ENCODE data around the gene CHID1.
A peak's percentile ranks its signal among the peaks of the same experiment; 100 is the strongest.

Gene CHID1

DNA sequence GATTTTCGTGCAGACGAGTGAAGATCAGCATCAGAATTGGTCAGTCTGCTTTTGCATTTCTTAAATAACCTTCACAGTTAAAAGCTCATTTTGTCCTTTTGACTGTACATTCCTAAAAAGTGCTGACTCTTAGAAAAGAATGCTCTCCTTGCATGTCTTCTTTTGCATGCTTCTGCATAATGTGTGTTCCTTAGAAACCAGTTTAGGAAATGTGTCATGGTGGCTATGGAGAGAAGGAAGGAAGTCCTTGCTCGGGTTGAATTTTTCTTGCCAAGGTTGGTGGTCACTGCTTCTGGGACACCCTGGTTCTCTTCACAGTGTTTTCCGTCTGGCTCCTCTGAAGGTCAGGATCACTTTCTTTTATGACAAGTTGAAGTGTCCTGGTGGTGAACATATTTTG, 21.8 kb upstream of the CHID1 start:
- no peak for DNase-seq

DNA sequence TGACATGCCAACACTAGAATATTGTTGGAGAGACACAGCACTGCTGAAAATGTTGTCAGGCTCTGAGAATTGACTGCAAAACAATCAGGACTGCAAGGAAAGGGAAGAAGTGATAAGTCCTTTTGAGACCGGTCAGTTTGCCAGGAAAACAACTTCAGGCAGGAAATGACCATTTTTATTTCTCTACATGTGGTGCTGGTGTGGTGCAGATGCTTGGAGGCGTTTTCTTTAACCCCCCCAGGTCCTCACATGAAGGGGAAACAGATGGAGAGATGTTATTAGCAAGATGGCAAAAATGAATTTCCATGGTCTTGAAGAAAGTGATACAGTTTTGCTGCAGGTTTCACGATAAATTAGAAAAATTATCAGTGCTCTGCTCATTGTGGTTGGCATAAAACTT, 20.8 kb upstream of the CHID1 start:
- no peak for DNase-seq

DNA sequence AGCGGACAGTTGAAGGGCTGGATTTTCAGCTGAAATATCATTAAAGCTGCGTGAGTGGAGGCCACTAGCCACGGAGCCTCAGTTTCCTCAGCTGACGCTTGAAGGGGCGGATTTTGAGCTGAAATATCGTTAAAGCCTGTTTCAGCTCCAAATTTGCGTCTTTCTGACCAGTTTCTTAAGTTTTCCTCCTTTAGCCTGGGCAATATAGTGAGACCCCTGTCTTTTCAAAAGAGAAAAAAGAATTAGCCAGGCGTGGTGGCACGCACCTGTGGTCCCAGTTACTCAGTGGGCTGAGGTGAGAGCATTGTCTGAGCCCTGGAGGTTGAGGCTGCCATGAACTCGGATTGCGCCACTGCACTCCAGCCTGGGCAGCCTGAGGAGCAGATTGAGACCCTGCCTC, 18.8 kb upstream of the CHID1 start:
- no peak for DNase-seq

DNA sequence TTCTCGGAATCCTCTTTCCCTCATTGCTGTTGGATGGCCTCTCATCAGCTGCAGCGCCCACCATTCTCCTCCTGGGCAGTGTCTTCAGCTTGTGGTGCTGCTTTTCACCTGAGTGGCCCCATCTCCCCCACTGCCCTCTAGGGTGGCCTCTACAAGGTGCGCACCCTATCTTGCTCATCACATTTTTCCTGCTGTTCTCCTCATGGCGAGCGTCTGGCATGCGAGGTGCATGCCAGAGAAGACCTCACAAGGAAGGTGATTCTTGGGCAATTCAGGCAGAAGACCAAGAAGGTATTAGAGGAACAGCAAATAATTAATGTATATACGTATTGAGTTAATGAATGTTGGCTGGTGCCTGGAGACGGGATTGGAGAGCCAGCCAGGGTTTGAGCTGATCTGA, 18.2 kb upstream of the CHID1 start:
- DNase-seq, result no peak

DNA sequence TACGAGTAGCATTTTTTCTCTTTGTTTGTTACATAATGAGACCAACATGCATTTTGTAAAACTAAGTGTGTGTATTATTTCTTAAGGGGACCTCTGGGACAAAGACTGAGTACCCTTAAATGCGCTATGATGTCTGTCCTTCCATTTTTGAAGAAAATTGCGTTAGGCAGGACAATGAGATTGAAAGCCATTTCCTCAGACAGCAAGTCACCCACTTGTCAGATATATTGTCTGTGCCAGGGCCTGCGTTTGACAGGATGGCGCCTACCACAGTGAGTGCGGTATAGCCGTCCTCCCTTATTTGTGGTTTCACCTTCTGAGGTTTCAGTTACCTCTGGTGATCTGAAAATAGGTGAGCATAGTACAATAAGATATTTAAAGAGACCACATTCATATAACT, 17.3 kb upstream of the CHID1 start:
- DNase-seq, result no peak

DNA sequence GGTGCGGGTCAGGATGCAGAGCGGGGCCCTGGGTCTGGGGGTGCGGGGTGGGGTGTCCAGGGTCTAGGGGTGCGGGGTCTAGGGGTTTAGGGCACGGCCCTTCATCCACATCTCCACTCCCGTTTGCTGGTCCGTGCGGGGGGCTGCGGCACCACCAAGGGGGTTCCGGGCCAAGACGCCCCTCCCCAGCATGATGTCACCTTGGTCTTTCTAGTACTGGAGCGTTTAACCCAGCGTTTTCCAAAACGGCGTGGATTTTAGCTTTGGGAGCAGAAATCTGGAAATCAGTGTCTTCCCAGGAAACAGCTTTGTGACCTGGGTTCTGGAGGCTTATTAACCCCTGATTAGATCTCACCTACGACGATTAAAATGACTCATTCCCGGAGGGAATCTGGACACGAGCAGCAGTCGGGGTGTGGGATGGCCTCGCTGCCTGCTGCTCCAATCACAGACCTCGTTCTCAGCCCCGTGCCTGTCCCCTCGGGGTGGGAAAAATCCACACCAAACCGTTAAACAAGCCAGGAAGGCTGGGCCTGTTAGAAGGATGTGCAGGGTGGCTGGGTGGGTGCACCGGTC, 15.8 kb upstream of the CHID1 start:
- DNase-seq, result peak; percentile 78

DNA sequence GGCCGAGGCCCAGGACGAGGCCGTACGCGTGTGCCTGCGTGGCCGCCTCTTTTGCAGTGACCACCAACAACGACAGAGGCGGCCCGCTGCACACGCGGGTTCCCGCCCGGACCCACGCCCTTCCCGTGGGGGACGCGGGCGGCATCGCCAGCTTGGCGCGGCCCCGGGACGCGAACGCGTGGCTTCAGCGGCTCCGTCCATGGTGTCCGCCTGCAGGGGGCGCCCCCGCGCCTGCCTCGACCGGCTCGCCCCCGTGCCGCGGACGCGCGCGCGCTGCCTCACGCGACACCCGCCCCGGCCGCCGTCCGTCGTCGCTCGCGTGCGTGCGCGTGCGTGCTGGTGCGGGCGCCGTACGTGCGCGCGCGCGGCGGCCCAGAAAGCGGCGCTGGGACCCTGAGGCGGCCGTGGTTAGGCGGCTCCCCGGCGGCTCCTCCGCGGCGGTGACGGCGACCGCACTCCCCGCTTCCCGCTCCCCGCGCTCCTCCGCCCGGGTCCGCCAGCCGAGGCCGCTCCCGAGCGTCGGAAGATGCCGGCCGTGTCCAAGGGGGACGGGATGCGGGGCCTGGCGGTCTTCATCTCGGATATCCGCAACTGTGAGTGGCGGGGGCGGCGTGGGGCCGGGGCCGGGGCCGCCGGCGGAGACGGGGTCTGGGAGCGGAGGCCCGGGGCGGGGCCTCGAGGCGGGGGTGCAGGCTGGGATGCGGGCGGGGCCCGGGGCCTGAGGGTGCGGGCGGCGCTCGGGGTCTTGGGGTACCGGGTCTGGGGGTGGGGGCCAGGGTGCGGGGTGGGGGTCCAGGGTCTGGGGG, 15.1 kb upstream of the CHID1 start, which contains the start of gene AP2A2:
AP2A2 (plus strand) TSS at position 375 of the 806 bp plus-strand sequence; CDS start at position 527, 152 bp downstream.
- DNase-seq, result peak; percentile 98

DNA sequence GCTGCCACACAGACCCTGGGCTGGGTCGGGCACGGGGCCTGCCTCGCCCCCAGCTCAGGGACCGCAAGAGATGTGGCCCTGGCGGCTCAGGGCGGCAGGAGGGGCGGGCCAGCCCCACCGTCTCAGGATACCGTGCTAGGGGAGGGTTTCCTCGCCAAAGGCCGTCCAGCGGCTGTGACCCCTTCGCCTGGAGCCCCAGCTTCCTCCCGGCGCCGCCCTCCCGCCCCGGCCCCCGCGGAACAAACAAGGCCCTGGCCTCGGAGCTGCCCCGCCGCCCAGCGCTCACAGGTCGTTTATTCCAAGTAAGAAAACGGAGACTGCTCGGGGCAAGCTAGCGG, 14.5 kb upstream of the CHID1 start:
- DNase-seq, result no peak

DNA sequence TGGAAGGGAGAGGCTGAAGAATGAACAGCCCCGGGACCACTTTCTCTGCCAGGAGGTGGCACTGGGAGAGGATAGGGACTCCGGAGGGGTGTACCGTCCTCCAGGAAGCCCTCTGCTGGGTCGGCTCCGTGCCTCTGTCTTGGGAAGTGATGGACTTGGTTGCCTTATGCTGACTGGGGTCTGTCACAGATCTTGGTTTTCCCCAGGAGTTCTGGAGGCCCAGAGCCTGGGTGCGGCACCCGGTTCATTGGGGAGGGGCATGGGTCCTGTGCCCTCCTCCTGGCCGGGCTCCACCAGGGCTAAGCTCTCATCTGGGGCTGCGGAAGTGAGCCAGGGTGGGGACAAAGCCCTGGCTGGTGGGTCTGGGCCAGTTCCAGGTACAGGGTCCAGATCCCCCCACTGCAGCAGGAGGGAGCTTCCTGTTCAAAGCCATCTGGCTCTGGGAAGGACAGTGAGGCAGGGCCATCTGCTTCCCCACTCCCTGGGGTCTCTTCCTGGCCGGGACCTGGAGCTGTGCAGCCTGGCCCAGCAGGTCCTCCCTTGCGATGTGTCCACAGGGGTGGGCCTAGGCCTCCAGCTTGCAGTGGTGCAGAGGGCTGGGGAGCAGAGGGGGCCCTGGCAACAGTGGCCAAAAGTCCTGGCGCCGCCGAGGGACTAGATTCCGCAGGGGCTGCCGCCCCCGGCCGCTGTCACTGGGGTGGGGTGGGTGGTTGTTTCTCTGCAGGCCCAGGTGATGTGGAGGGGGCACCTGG, 14.0 kb upstream of the CHID1 start:
- DNase-seq, result no peak

DNA sequence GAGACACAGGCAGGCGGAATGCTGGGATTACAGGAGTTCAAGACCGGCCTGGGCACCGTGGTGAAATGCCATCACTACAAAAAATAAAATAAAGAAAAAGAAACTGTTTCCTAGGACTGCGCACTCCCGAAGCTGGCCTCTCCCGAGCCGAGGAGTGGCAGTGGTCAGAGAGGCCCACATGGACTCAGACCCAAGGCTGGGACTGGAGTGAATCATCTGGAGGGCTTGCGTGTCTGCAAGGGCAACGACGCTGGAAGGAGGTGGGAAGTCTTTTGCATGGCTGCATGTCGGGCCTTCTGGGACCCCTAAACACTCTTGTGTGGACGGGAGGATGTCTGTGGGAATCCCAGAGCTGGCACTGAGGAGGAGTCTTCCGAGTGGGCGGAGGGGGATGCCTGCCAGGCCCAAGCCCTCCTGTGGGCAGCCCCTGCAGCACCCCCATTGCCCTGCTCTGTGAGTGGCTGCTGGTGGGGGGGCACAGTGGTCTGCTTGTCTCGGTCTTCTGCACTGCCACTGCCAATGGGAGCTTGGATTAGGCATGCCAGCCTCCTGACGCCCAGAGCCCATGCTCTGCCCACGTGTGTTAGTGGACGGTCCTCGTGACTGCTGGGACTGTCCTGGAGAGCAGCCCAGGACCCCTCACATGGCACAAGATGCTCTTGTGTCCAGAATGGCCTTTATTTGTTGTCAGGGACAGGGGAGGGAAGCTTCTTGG, 13.2 kb upstream of the CHID1 start:
- no peak for DNase-seq

DNA sequence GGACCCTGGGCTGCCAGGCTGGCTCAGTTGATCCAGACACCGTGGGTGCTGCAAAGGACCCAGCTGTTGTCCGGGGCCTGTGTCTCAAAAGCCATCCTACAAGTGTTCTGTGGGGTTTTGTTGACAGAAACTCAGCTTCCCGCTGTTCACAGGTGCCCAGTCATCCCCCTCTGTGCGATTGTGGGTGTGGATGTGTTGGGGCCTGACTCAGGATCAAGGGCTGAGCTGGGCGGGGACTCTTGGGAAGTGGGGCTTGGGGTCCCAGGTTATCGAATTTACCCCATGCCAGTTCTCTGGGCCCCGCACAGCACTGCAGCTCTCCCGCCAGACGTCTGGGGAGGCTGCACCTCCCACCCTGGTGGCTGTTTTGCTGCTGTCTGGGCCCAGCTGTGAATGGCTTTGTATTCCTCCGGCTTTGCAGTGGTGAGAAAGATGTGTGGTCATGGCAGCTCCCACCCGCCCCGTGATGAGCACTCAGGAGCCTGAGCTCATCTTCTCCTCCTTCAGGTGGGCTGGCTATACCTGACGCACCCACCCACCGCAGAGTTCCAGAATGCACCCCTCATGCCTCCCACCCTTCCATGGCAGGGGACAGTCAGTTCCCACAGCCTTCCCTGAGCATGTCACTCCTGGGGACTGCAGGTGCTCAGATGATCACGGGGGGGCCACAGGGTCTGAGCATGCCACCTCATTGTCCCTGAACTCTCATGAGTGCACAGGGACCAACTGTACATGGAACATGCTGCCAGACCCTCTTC, 11.5 kb upstream of the CHID1 start:
- no peak for DNase-seq

DNA sequence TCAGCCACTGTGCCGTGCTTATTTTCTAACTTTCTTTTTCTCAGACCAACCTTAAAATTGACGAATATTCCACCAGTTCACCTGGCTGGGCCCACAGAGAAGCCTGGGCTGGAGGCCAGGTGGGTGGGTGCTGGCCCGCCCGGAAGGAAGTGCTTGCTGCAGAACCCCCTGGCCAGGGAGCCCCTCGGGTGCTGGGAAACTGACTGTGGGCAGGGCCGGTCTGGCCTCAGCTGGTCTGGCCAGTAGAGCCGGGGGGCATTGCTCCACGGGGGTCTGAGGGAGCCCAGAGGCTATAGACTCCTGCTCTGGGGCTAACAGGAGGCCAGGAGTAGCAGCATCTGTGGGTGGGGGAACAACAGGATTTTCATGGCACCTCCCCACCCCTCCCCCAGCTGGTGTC, 6.8 kb upstream of the CHID1 start:
- no peak for DNase-seq

DNA sequence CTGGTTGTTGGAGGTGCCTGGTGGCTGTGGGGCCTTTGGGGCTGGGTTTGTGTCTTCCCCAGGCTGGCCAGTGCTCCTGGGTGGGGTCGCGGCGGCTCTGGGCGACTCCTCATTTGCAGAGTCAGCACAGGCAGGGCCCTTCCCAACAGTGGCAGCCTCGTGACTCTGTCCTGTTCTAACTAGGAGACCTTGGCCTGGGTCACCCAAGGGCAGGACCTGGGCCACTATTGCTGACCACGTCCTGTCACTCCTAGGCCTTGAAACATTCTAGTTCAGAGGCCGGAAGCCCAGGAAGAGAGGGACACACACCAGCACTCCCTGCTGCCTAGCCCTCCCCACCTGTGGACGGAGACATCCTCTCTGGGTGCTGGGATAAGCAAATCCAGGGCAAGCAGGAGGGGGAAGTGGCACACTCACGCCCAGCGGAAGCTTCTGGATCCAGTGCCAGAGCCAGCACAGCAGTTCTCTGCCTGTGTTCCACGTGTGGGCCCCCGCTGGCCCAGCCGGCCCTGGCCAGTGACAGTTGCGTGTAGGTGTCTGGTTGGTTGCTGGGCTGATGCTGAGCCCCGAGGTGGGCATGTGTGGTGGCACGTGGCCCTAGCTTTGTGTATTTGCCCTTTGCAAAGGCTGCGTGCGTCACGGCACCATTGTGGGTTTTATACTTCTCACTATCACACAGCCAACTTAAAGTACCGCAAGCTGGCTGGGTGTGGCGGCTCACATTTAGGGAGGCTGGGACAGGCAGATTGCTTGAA, 4.3 kb upstream of the CHID1 start:
- DNase-seq, result no peak

DNA sequence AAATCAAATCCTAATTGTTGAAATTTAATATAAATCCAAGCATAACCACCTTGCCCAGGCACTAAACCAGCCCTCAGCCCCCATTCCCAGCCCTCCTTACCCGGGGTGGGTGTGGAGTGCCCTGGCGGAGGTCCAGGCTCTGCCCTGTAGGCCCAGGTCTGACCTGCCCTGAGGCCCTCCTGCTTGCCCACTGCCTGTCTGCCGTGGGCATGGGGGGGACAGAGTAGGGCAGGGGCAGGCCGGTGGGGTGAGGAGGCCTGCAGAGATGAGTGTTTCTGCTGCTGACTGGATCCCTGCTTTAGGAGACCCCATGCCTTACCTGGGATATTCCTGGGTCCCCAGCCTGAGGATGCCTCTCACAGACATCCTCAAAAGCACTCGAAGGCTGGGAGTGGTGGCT, 3.6 kb upstream of the CHID1 start:
- no peak for DNase-seq

DNA sequence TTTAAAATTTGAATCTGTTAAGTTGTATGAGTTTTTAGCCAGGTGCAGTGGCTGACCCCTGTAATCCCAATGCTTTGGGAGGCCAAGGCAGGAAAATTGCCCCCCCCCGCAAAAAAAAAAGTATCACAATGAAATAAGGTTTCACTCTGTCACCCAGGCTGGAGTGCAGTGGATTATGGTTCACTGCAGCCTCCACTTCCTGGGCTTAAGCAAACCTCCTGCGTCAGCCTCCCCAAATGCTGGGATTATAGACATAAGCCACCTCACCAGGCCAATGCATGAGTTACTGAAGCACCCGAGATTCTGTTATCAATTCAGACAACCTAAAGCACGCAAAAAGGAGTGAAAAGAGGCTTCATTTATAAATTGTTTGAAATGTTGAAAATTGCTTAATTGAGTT, 2.4 kb upstream of the CHID1 start:
- no peak for DNase-seq

DNA sequence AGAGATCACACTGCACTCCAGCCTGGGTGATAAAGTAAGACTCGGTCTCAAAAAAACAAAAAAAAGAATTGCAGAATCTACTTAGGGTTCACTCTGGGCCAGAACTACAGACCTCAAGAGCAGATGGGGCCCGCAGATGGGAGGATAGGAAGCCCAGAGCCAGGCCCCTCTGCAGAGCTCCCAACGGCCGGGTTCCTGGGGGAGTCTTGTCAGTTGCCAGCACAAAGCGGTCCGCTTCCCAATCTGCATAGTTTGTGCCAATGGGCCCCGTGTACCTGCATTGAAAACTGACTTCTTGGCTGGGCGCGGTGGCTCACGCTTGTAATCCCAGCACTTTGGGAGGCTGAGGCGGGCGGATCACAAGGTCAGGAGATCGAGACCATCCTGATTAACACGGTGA, 1.7 kb upstream of the CHID1 start:
- DNase-seq, result no peak

DNA sequence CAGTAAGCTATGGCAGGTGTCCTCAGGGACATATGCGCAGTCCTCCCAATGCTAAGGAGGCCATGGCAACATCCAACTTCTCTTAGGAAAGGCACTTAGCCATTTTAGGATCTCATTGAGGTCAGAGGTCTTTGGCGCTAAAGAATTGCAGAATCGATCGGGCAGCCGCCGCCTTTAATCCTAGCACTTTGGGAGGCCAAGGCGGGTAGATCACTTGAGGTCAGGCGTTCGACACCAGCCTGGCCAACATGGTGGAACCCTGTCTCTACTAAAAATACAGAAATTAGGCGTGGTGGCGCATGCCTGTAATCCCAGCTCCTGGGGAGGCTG, 1.2 kb upstream of the CHID1 start:
- DNase-seq, result no peak

DNA sequence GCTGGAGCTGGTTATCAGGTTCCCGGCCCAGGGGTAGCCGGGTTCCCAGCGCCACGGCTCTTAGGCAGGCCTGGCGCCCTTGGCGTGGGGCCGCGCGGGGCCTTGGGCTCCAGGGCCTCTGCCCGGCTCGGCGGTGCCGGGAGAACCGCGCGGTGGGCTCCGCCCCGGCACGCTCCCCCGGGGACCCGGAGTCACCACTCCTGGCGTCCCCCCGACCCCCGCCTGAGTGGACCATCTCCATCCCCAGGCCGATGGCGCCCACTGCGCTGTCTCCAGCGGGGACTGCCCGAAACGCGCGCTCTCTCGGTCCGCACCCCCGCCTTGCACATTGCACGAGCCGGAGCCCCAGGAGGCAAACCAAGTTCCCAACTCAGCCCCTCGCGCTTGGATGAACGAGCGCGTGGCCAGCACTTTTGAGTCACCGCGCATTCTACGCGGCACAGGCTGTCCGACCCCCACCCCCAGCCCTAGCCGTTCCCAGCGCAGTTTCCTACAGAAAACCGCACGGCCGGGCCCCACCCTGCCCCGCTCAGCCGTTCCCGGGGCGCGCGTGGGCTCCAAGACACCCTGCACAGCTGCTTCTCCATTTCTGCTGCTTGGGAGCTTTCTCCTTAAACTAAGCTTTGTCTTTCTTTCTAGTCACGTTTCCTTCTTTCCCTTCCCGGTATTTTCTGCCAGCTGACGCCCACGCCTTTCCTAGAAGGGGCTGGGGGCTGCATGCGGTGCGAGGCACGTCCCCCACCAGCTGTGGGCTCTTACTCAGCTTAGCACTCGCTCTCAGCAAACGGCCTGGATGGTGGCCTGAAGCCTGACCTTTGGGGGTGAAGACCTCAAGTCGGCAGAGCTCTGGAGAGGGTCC, 650 bp upstream of the CHID1 start:
- no peak for DNase-seq

DNA sequence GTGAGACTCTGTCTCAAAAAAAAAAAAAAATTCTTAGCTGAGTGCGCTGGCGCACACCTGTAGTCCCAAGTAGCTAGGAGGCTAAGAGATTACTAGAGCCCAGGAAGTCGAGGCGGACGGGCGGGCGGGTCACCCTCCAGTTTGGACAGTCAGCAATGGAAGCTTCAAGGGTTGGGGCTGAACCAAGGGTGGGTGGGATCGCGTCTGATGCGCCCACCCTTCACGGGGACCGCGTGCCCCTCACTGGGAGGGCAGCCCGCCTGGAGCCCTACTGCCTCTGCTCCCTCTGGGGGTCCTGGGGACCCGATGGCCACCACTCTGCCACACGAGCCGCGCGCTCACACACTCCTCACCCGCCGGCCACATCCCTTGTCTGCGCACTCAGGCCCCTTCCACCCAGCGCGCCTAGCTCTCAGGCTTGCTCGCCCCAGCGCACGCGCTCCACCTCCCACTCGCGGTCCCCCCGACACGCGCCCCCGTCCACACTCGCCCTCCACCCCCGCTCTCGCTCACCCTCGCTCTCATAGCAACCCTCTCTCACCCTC, 494 bp downstream of the CHID1 start:
- no peak for DNase-seq

DNA sequence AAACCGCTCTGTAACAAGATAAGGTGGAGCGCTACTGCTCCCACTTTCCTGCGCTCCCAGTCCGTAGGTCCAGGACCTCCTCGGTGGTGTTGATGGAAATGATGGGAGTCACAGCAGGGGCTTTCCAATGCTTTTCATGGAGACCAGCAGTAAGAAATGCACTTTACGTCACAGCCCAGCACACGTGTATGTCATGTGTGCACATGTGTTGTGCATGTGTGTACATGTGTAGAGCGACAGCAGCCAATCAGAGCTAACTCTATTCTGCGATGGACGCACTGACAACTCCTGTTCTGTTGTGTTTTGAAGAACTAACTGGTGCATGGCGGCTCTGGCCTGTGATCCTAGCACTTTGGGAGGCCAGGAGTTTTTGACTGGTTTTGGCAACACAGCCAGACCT, 1.2 kb downstream of the CHID1 start:
- no peak for DNase-seq

DNA sequence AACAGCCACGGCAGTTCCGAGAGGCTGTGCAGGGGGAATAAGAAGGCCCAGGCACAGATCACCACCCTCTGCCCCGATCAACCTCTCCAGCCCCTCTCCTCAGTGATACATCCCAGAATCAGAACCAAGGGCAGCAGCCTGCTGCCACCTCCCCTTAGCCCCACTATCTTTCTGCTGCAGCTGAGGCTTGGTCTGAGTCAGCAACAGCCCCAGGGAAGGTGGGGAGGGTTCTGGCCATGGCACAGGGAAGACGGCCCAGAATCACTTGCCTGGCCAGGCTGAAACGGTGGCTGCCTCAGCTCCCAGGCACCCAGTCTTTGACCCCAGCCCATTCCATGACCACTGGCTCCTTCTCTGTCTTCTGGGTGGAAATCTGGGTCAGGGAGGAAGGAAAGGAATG, 2.3 kb downstream of the CHID1 start:
- DNase-seq, result no peak

Measured in 8988T (cell line).